SU-DHL-6 (cell line): ENCODE measurements around the gene SYK.

Experiments used
- CTCF ChIP-seq: fragments of 200-600 bp; sonication (generic); IDR thresholded peaks from one replicate; pipeline ENCODE4 v1.5.1; 2017; ENCODE audit warnings: antibody characterized with exemption, mild to moderate bottlenecking, low read length, moderate library complexity; ENCODE audit not compliant: insufficient read depth, poor library complexity, severe bottlenecking
- EZH2phosphoT487 ChIP-seq: fragments of 200-600 bp; sonication (generic), shearing (Covaris generic); conservative IDR thresholded peaks from 2 replicates; pipeline ENCODE4 v1.6.1; 2018; ENCODE audit warnings: mild to moderate bottlenecking, antibody characterized with exemption, low read length, moderate library complexity, mixed read lengths

GRCh38 chr9:90838581-90839154, 37.0 kb downstream of the SYK start:
- no peak for TF ChIP-seq CTCF
- no peak for TF ChIP-seq EZH2phosphoT487
